Measurements from ENCODE around the gene MBNL2.

Gene MBNL2

GRCh38 chr13:97353927-97354675 is 132.0 kb downstream of the MBNL2 start:
- no peak for DNase-seq

GRCh38 chr13:97354808-97355207 is 132.7 kb downstream of the MBNL2 start:
- DNase-seq, result no peak

GRCh38 chr13:97356592-97356991 is 134.5 kb downstream of the MBNL2 start:
- DNase-seq, result no peak

GRCh38 chr13:97359181-97360057 is 137.3 kb downstream of the MBNL2 start:
- DNase-seq, result peak; percentile 71 to 86 (median 76)

- DNase-seq, result no peak
These were observed 138.5 kb downstream of the MBNL2 start for GRCh38 chr13:97360610-97361009.

GRCh38 chr13:97364031-97364430 is 141.9 kb downstream of the MBNL2 start:
- DNase-seq, result no peak

GRCh38 chr13:97364827-97365226 is 142.7 kb downstream of the MBNL2 start:
- DNase-seq, result no peak

GRCh38 chr13:97366172-97366688 is 144.1 kb downstream of the MBNL2 start:
- no peak for DNase-seq

GRCh38 chr13:97367016-97367822 is 145.1 kb downstream of the MBNL2 start:
- DNase-seq, result peak; percentile 75 to 88 (median 85)

- DNase-seq, result peak in 3 of 4 experiments; percentile 25 to 61 (median 48)
These were observed 147.2 kb downstream of the MBNL2 start for GRCh38 chr13:97369261-97369893.

- no peak for DNase-seq
These were observed 149.5 kb downstream of the MBNL2 start for GRCh38 chr13:97371486-97372109.

GRCh38 chr13:97372936-97373335 is 150.8 kb downstream of the MBNL2 start:
- DNase-seq, result no peak

GRCh38 chr13:97373787-97374186 is 151.7 kb downstream of the MBNL2 start:
- DNase-seq, result no peak

GRCh38 chr13:97376981-97377380 is 154.8 kb downstream of the MBNL2 start:
- peak in 2 of 4 experiments; percentile 49 to 59 for DNase-seq

GRCh38 chr13:97379386-97379785 is 157.3 kb downstream of the MBNL2 start:
- peak in 3 of 4 experiments; percentile 30 to 62 (median 59) for DNase-seq

GRCh38 chr13:97380696-97381095 is 158.6 kb downstream of the MBNL2 start:
- no peak for DNase-seq

- no peak for DNase-seq
These were observed 159.1 kb downstream of the MBNL2 start for GRCh38 chr13:97381189-97381588.

- peak in 2 of 4 experiments; percentile 15 to 25 for DNase-seq
These were observed 160.1 kb downstream of the MBNL2 start for GRCh38 chr13:97382276-97382675.

- peak; percentile 44 to 85 (median 74) for DNase-seq
These were observed 162.2 kb downstream of the MBNL2 start for GRCh38 chr13:97384371-97384770.

- DNase-seq, result no peak
These were observed 163.0 kb downstream of the MBNL2 start for GRCh38 chr13:97385146-97385545.

GRCh38 chr13:97385854-97386253 is 163.7 kb downstream of the MBNL2 start:
- peak in 2 of 4 experiments; percentile 49 to 50 for DNase-seq
